Stimulated activated memory B cell treated with anti-CD40 and anti-IgM and Interleukin-4, amounts not matched to agents 10 μg/mL and 1 μg/mL and 100 μg/mL, for 72 hours (primary cell): Measurements from ENCODE around the gene PRKCH.

ENCODE experiments used
- ATAC-seq: fragments of 150-1000 bp; cut with Tn5 transposase; 2 replicates; pipeline ENCODE4 v1.10.0; 2021
- H3K27ac Mint-ChIP-seq: one replicate; pipeline ENCODE4 v1.8.0; 2022; ENCODE audit warnings: mild to moderate bottlenecking, mixed read lengths
- H3K27me3 Mint-ChIP-seq: one replicate; pipeline ENCODE4 v1.8.0; 2022; ENCODE audit warnings: mixed read lengths
- H3K36me3 Mint-ChIP-seq: one replicate; pipeline ENCODE4 v1.8.0; 2022; ENCODE audit warnings: mixed read lengths
- H3K4me1 Mint-ChIP-seq: one replicate; pipeline ENCODE4 v1.8.0; 2022; ENCODE audit warnings: mixed read lengths
- H3K4me3 Mint-ChIP-seq: one replicate; pipeline ENCODE4 v1.8.0; 2022; ENCODE audit warnings: mild to moderate bottlenecking, moderate library complexity, mixed read lengths
- H3K9me3 Mint-ChIP-seq: one replicate; pipeline ENCODE4 v1.8.0; 2022; ENCODE audit warnings: mixed read lengths

PRKCH gene

GRCh38 chr14:61542848-61543790 is 221.7 kb downstream of the PRKCH start:
- no peak for ATAC-seq
- Mint-ChIP-seq H3K4me3 (no peak overlapping the region), H3K27ac (no peak overlapping the region), H3K27me3 (no peaks in the 10 kb centered on the region), H3K9me3 (no peaks in the 10 kb centered on the region), H3K4me1 (no peaks in the 10 kb centered on the region), H3K36me3 (no peaks in the 10 kb centered on the region)

GRCh38 chr14:61543946-61544345 is 222.6 kb downstream of the PRKCH start:
- ATAC-seq, result no peak
- Mint-ChIP-seq H3K27ac (peak overlapping the region; percentile 5), H3K4me3 (no peak overlapping the region), H3K36me3 (no peaks in the 10 kb centered on the region), H3K4me1 (no peaks in the 10 kb centered on the region), H3K27me3 (no peaks in the 10 kb centered on the region), H3K9me3 (no peaks in the 10 kb centered on the region)

GRCh38 chr14:61544448-61545330 is 223.3 kb downstream of the PRKCH start:
- H3K4me1 Mint-ChIP-seq, result no peaks in the 10 kb centered on the region
- peak overlapping the region; percentile 5 for H3K27ac Mint-ChIP-seq
- no peaks in the 10 kb centered on the region for H3K9me3 Mint-ChIP-seq

GRCh38 chr14:61545726-61546455 is 224.5 kb downstream of the PRKCH start:
- Mint-ChIP-seq H3K9me3 (no peaks in the 10 kb centered on the region), H3K27me3 (no peaks in the 10 kb centered on the region), H3K27ac (peak overlapping the region; percentile 61), H3K4me3 (no peak overlapping the region), H3K4me1 (peaks cover 6% of the 10 kb centered on the region), H3K36me3 (no peaks in the 10 kb centered on the region)
- ATAC-seq, result no peak

More at GRCh38 chr14:61544448-61545330, 223.3 kb downstream of the PRKCH start:
- ATAC-seq, result no peak
- H3K27me3 Mint-ChIP-seq, result no peaks in the 10 kb centered on the region
- H3K36me3 Mint-ChIP-seq, result no peaks in the 10 kb centered on the region
- H3K4me3 Mint-ChIP-seq, result no peak overlapping the region

- no peak for ATAC-seq
- no peak overlapping the region for H3K27ac Mint-ChIP-seq
Measured at GRCh38 chr14:61547186-61548069, 226.0 kb downstream of the PRKCH start.

GRCh38 chr14:61549425-61549824 is 228.0 kb downstream of the PRKCH start:
- Mint-ChIP-seq H3K27ac (peak overlapping the region; percentile 91), H3K27me3 (no peaks in the 10 kb centered on the region), H3K4me3 (no peak overlapping the region), H3K4me1 (peaks cover 41% of the 10 kb centered on the region), H3K36me3 (no peaks in the 10 kb centered on the region), H3K9me3 (no peaks in the 10 kb centered on the region)
- ATAC-seq, result no peak

More at GRCh38 chr14:61547186-61548069, 226.0 kb downstream of the PRKCH start:
- no peaks in the 10 kb centered on the region for H3K36me3 Mint-ChIP-seq
- H3K4me1 Mint-ChIP-seq, result peaks cover 21% of the 10 kb centered on the region
- no peaks in the 10 kb centered on the region for H3K9me3 Mint-ChIP-seq
- no peak overlapping the region for H3K4me3 Mint-ChIP-seq
- no peaks in the 10 kb centered on the region for H3K27me3 Mint-ChIP-seq

GRCh38 chr14:61551384-61551783 is 230.0 kb downstream of the PRKCH start:
- H3K4me1 Mint-ChIP-seq, result peaks cover 53% of the 10 kb centered on the region
- ATAC-seq, result no peak
- H3K27ac Mint-ChIP-seq, result peak overlapping the region; percentile 91
- no peak overlapping the region for H3K4me3 Mint-ChIP-seq
- H3K9me3 Mint-ChIP-seq, result no peaks in the 10 kb centered on the region
- no peaks in the 10 kb centered on the region for H3K27me3 Mint-ChIP-seq
- no peaks in the 10 kb centered on the region for H3K36me3 Mint-ChIP-seq

GRCh38 chr14:61552241-61552640 is 230.9 kb downstream of the PRKCH start:
- peak overlapping the region; percentile 91 for H3K27ac Mint-ChIP-seq
- H3K9me3 Mint-ChIP-seq, result no peaks in the 10 kb centered on the region
- ATAC-seq, result no peak
- no peak overlapping the region for H3K4me3 Mint-ChIP-seq
- peaks cover 53% of the 10 kb centered on the region for H3K4me1 Mint-ChIP-seq
- H3K27me3 Mint-ChIP-seq, result no peaks in the 10 kb centered on the region
- no peaks in the 10 kb centered on the region for H3K36me3 Mint-ChIP-seq

GRCh38 chr14:61553730-61554641 is 232.6 kb downstream of the PRKCH start:
- no peak for ATAC-seq
- H3K4me1 Mint-ChIP-seq, result peaks cover 53% of the 10 kb centered on the region
- no peaks in the 10 kb centered on the region for H3K27me3 Mint-ChIP-seq
- no peak overlapping the region for H3K4me3 Mint-ChIP-seq
- no peaks in the 10 kb centered on the region for H3K36me3 Mint-ChIP-seq
- no peaks in the 10 kb centered on the region for H3K9me3 Mint-ChIP-seq
- H3K27ac Mint-ChIP-seq, result peak overlapping the region; percentile 91

- peaks cover 53% of the 10 kb centered on the region for H3K4me1 Mint-ChIP-seq
- no peak for ATAC-seq
- peak overlapping the region; percentile 91 for H3K27ac Mint-ChIP-seq
- H3K4me3 Mint-ChIP-seq, result no peak overlapping the region
- H3K9me3 Mint-ChIP-seq, result no peaks in the 10 kb centered on the region
- no peaks in the 10 kb centered on the region for H3K36me3 Mint-ChIP-seq
- no peaks in the 10 kb centered on the region for H3K27me3 Mint-ChIP-seq
Measured at GRCh38 chr14:61555056-61555838, 233.9 kb downstream of the PRKCH start.

GRCh38 chr14:61556455-61556854 is 235.1 kb downstream of the PRKCH start:
- H3K4me3 Mint-ChIP-seq, result no peak overlapping the region
- H3K9me3 Mint-ChIP-seq, result no peaks in the 10 kb centered on the region
- peak overlapping the region; percentile 29 for H3K27ac Mint-ChIP-seq
- H3K4me1 Mint-ChIP-seq, result peaks cover 42% of the 10 kb centered on the region
- no peaks in the 10 kb centered on the region for H3K36me3 Mint-ChIP-seq
- no peaks in the 10 kb centered on the region for H3K27me3 Mint-ChIP-seq
- no peak for ATAC-seq

- Mint-ChIP-seq H3K9me3 (no peaks in the 10 kb centered on the region), H3K27ac (peak overlapping the region; percentile 29), H3K36me3 (no peaks in the 10 kb centered on the region), H3K4me1 (peaks cover 42% of the 10 kb centered on the region), H3K27me3 (no peaks in the 10 kb centered on the region), H3K4me3 (no peak overlapping the region)
- no peak for ATAC-seq
Measured at GRCh38 chr14:61557262-61557661, 235.9 kb downstream of the PRKCH start.

- no peaks in the 10 kb centered on the region for H3K27me3 Mint-ChIP-seq
- H3K4me3 Mint-ChIP-seq, result no peak overlapping the region
- ATAC-seq, result no peak
- no peak overlapping the region for H3K27ac Mint-ChIP-seq
- H3K4me1 Mint-ChIP-seq, result peaks cover 42% of the 10 kb centered on the region
- no peaks in the 10 kb centered on the region for H3K36me3 Mint-ChIP-seq
- no peaks in the 10 kb centered on the region for H3K9me3 Mint-ChIP-seq
Measured at GRCh38 chr14:61557854-61558253, 236.5 kb downstream of the PRKCH start.
